ENCODE measurements around the gene MUCL3.
"Not testable (repeated sequence)": the region's sequence is repeated elsewhere in the genome, so short reads cannot be mapped to it uniquely, and the experiment has no call there.

MUCL3 gene

GRCh38 chr6:30938730-30939129, 2.0 kb upstream of the MUCL3 start:
- in situ Hi-C loops (cut with MboI; ENCODE audit: low sequenced_read_pairs) = no loop called here

- in situ Hi-C loops (cut with MboI; ENCODE audit: low sequenced_read_pairs) = no loop called here
These were observed 1.3 kb upstream of the MUCL3 start for GRCh38 chr6:30939473-30939872.

GRCh38 chr6:30942338-30943060, 1.7 kb downstream of the MUCL3 start:
- in situ Hi-C loops (cut with MboI; ENCODE audit: low sequenced_read_pairs) = no loop called here

GRCh38 chr6:30944051-30944450, 3.3 kb downstream of the MUCL3 start:
- in situ Hi-C loops (cut with MboI; ENCODE audit: low sequenced_read_pairs) = no loop called here

GRCh38 chr6:30945281-30945680, 4.5 kb downstream of the MUCL3 start:
- in situ Hi-C loops (cut with MboI; ENCODE audit: low sequenced_read_pairs) = no loop called here

- in situ Hi-C loops (cut with MboI; ENCODE audit: low sequenced_read_pairs) = no loop called here
These were observed 6.5 kb downstream of the MUCL3 start for GRCh38 chr6:30947231-30947630.

GRCh38 chr6:30948811-30949210, 8.0 kb downstream of the MUCL3 start:
- in situ Hi-C loops (cut with MboI; ENCODE audit: low sequenced_read_pairs) = no loop called here

GRCh38 chr6:30951907-30952469, 11.2 kb downstream of the MUCL3 start:
- in situ Hi-C loops (cut with MboI; ENCODE audit: low sequenced_read_pairs) = no loop called here

- in situ Hi-C loops (cut with MboI; ENCODE audit: low sequenced_read_pairs) = no loop called here
These were observed 14.0 kb downstream of the MUCL3 start for GRCh38 chr6:30954631-30955366.

GRCh38 chr6:30955367-30956042, 14.7 kb downstream of the MUCL3 start:
- in situ Hi-C loops (cut with MboI; ENCODE audit: low sequenced_read_pairs) = no loop called here

- in situ Hi-C loops (cut with MboI; ENCODE audit: low sequenced_read_pairs) = no loop called here
These were observed 16.9 kb downstream of the MUCL3 start for GRCh38 chr6:30957716-30958115.

- in situ Hi-C loops (cut with MboI; ENCODE audit: low sequenced_read_pairs) = no loop called here
These were observed 20.3 kb downstream of the MUCL3 start for GRCh38 chr6:30960907-30961673.

GRCh38 chr6:30962716-30963115, 21.9 kb downstream of the MUCL3 start:
- in situ Hi-C loops (cut with MboI; ENCODE audit: low sequenced_read_pairs) = no loop called here

GRCh38 chr6:30963641-30964040, 22.9 kb downstream of the MUCL3 start:
- in situ Hi-C loops (cut with MboI; ENCODE audit: low sequenced_read_pairs) = no loop called here

- in situ Hi-C loops (cut with MboI; ENCODE audit: low sequenced_read_pairs) = no loop called here
These were observed 23.3 kb downstream of the MUCL3 start for GRCh38 chr6:30964075-30964474.

GRCh38 chr6:30965140-30965601, 24.4 kb downstream of the MUCL3 start:
- in situ Hi-C loops (cut with MboI; ENCODE audit: low sequenced_read_pairs) = no loop called here

- in situ Hi-C loops (cut with MboI; ENCODE audit: low sequenced_read_pairs) = no loop called here
These were observed 25.4 kb downstream of the MUCL3 start for GRCh38 chr6:30966154-30966553.

- in situ Hi-C loops (cut with MboI; ENCODE audit: low sequenced_read_pairs) = not testable (repeated sequence)
These were observed 28.4 kb downstream of the MUCL3 start for GRCh38 chr6:30969171-30969570.

- in situ Hi-C loops (cut with MboI; ENCODE audit: low sequenced_read_pairs) = no loop called here
These were observed 30.2 kb downstream of the MUCL3 start for GRCh38 chr6:30970946-30971345.

GRCh38 chr6:30972816-30973215, 32.0 kb downstream of the MUCL3 start:
- in situ Hi-C loops (cut with MboI; ENCODE audit: low sequenced_read_pairs) = no loop called here
